IPS-20b (cell line): ENCODE results near the gene RNF213.
"Not testable (repeated sequence)": the region's sequence is repeated elsewhere in the genome, so short reads cannot be mapped to it uniquely, and the experiment has no call there.

Experiments
- H3K27ac ChIP-seq: one replicate; pipeline ENCODE4 v1.5.1; 2013; ENCODE audit warnings: low read length
- H3K27me3 ChIP-seq: 2 replicates; pipeline ENCODE4 v1.6.1; 2013; ENCODE audit warnings: mild to moderate bottlenecking, low read length, inconsistent platforms; ENCODE audit not compliant: insufficient read depth
- H3K36me3 ChIP-seq: 2 replicates; pipeline ENCODE4 v1.6.1; 2013; ENCODE audit warnings: low read depth, mild to moderate bottlenecking, inconsistent platforms, low read length, moderate library complexity; ENCODE audit not compliant: insufficient read depth
- H3K4me1 ChIP-seq: 2 replicates; pipeline ENCODE4 v1.6.1; 2013; ENCODE audit warnings: mild to moderate bottlenecking, control low read depth, inconsistent platforms, low read length, moderate library complexity; ENCODE audit not compliant: insufficient read depth
- H3K4me3 ChIP-seq: 2 replicates; pipeline ENCODE4 v1.5.1; 2013; ENCODE audit warnings: mild to moderate bottlenecking, low read length, inconsistent platforms
- H3K9ac ChIP-seq: 2 replicates; pipeline ENCODE4 v1.6.1; 2013; ENCODE audit warnings: low read depth, mild to moderate bottlenecking, inconsistent platforms, low read length, moderate library complexity
- H3K9me3 ChIP-seq: 2 replicates; pipeline ENCODE4 v1.6.1; 2013; ENCODE audit warnings: mild to moderate bottlenecking, low read depth, low read length, inconsistent platforms; ENCODE audit not compliant: insufficient read depth

The RNF213 gene

GRCh38 chr17:80318166-80318565 is 57.5 kb downstream of the RNF213 start:
- H3K27ac ChIP-seq: no peak overlapping the region
- H3K4me3 ChIP-seq: no peak overlapping the region
- H3K4me1 ChIP-seq: no peaks in the 10 kb centered on the region
- H3K36me3 ChIP-seq: peaks cover 35% of the 10 kb centered on the region
- H3K27me3 ChIP-seq: no peaks in the 10 kb centered on the region
- no peak overlapping the region for H3K9ac ChIP-seq
- H3K9me3 ChIP-seq: peaks cover 6% of the 10 kb centered on the region

- peaks cover 34% of the 10 kb centered on the region for H3K36me3 ChIP-seq
- no peak overlapping the region for H3K27ac ChIP-seq
Measured at GRCh38 chr17:80319262-80319998, 58.8 kb downstream of the RNF213 start.

DNA sequence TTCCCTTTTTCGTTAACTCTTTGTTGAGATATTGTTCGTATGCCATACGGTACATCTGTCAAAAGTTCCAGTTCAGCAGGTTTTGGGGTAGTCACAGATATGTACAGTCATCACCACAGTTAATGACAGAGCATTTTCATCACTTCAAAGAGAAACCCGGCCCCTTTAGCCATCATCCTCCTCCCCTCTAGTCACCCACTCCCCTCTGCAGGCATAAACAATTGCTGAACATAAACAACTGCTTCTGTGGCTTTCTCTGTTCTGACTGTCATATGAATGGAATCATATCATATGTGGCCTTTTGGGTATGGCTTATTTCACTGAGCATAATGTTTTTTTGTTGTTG is 59.3 kb downstream of the RNF213 start:
- H3K4me3 ChIP-seq: no peak overlapping the region
- no peak overlapping the region for H3K9ac ChIP-seq
- peaks cover 8% of the 10 kb centered on the region for H3K9me3 ChIP-seq
- H3K4me1 ChIP-seq: no peaks in the 10 kb centered on the region
- no peaks in the 10 kb centered on the region for H3K27me3 ChIP-seq
- peaks cover 35% of the 10 kb centered on the region for H3K36me3 ChIP-seq
- no peak overlapping the region for H3K27ac ChIP-seq

More at GRCh38 chr17:80319262-80319998, 58.8 kb downstream of the RNF213 start:
- Histone ChIP-seq H3K4me1 (no peaks in the 10 kb centered on the region), H3K27me3 (no peaks in the 10 kb centered on the region), H3K9ac (no peak overlapping the region), H3K4me3 (no peak overlapping the region), H3K9me3 (peaks cover 8% of the 10 kb centered on the region)

- Histone ChIP-seq H3K36me3 (peaks cover 41% of the 10 kb centered on the region), H3K27me3 (no peaks in the 10 kb centered on the region), H3K9ac (no peak overlapping the region), H3K9me3 (peaks cover 8% of the 10 kb centered on the region), H3K4me3 (no peak overlapping the region), H3K27ac (no peak overlapping the region), H3K4me1 (no peaks in the 10 kb centered on the region)
Measured at GRCh38 chr17:80320496-80320895, 59.8 kb downstream of the RNF213 start.

DNA sequence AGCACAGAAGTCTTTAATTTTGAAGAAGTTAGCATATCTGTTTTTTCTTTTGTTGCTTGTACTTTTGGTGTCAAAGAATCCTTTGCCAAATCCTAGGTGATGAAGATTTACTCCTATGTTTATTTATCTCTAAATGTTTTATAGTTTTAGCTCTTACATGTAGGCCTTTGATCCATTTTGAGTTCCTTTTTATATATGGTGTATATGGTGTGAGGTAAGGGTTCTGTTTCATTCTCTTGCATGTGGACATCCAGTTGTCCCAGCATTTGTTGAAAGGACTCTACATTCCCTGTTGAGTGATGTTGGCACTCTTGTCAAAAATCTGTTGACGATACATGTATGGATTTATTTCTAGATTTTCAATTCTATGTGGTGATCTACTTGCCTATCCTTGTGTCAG is 62.2 kb downstream of the RNF213 start:
- peaks cover 48% of the 10 kb centered on the region for H3K36me3 ChIP-seq
- no peak overlapping the region for H3K9ac ChIP-seq
- H3K9me3 ChIP-seq: peaks cover 8% of the 10 kb centered on the region

GRCh38 chr17:80323982-80324381 is 63.3 kb downstream of the RNF213 start:
- Histone ChIP-seq H3K9me3 (peaks cover 8% of the 10 kb centered on the region), H3K4me3 (no peak overlapping the region), H3K27ac (no peak overlapping the region), H3K4me1 (no peaks in the 10 kb centered on the region), H3K9ac (no peak overlapping the region), H3K36me3 (peaks cover 54% of the 10 kb centered on the region), H3K27me3 (no peaks in the 10 kb centered on the region)

More for the DNA sequence above, 62.2 kb downstream of the RNF213 start:
- no peak overlapping the region for H3K4me3 ChIP-seq
- no peak overlapping the region for H3K27ac ChIP-seq
- no peaks in the 10 kb centered on the region for H3K4me1 ChIP-seq
- H3K27me3 ChIP-seq: no peaks in the 10 kb centered on the region

- no peak overlapping the region for H3K9ac ChIP-seq
Measured at GRCh38 chr17:80327518-80327917, 66.9 kb downstream of the RNF213 start.

GRCh38 chr17:80328634-80329380 is 68.2 kb downstream of the RNF213 start:
- H3K9ac ChIP-seq: no peak overlapping the region
- no peaks in the 10 kb centered on the region for H3K4me1 ChIP-seq
- H3K27me3 ChIP-seq: no peaks in the 10 kb centered on the region
- no peaks in the 10 kb centered on the region for H3K9me3 ChIP-seq
- peaks cover 43% of the 10 kb centered on the region for H3K36me3 ChIP-seq
- H3K27ac ChIP-seq: no peak overlapping the region
- no peak overlapping the region for H3K4me3 ChIP-seq

More at GRCh38 chr17:80327518-80327917, 66.9 kb downstream of the RNF213 start:
- Histone ChIP-seq H3K27ac (no peak overlapping the region), H3K4me1 (no peaks in the 10 kb centered on the region), H3K27me3 (no peaks in the 10 kb centered on the region), H3K9me3 (peaks cover 8% of the 10 kb centered on the region), H3K36me3 (peaks cover 46% of the 10 kb centered on the region), H3K4me3 (no peak overlapping the region)

DNA sequence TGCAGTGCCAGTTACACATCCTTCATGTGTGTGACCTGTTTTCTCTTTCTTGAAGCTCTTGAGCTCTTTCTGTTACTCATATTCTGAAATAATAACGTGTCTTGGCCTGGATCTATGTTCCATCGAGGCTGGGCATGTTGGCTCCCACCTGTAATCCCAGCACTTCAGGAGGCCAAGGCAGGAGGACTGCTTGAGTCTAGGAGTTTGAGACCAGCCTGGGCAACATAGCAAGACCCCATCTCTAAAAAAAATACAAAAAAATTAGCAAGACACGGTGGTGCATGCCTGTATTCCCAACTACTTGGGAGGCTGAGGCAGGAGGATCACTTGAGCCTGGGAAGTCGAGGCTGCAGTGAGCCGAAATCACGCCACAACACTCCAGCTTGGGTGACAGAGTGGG is 68.8 kb downstream of the RNF213 start:
- H3K9me3 ChIP-seq, H3K4me3 ChIP-seq, H3K4me1 ChIP-seq, H3K9ac ChIP-seq, H3K27ac ChIP-seq, H3K27me3 ChIP-seq: not testable (repeated sequence)
- peaks cover 48% of the 10 kb centered on the region for H3K36me3 ChIP-seq

- H3K27ac ChIP-seq: no peak overlapping the region
- no peak overlapping the region for H3K9ac ChIP-seq
- peaks cover 46% of the 10 kb centered on the region for H3K36me3 ChIP-seq
- no peaks in the 10 kb centered on the region for H3K27me3 ChIP-seq
- no peaks in the 10 kb centered on the region for H3K4me1 ChIP-seq
- no peaks in the 10 kb centered on the region for H3K9me3 ChIP-seq
- H3K4me3 ChIP-seq: no peak overlapping the region
Measured at GRCh38 chr17:80330276-80330675, 69.6 kb downstream of the RNF213 start.

DNA sequence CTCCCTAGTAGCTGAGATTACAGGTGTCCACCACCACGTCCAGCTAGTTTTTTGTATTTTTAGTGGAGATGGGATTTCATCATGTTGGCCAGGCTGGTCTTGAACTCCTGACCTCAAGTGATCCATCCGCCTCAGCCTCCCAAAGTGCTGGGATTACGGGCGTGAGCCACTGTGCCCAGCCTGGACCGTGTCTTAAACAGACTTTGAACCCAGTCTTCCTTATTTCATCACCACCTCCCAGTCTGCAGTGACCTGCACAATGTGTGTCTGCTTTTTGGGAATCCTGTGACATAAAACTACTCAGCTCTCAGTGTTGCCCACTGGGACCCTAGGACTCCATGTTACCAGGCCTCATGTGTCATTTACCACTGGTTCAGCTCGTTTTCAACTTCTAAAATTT is 70.3 kb downstream of the RNF213 start:
- H3K36me3 ChIP-seq: peaks cover 47% of the 10 kb centered on the region
- H3K9me3 ChIP-seq, H3K27me3 ChIP-seq, H3K27ac ChIP-seq, H3K4me3 ChIP-seq, H3K9ac ChIP-seq, H3K4me1 ChIP-seq: not testable (repeated sequence)

DNA sequence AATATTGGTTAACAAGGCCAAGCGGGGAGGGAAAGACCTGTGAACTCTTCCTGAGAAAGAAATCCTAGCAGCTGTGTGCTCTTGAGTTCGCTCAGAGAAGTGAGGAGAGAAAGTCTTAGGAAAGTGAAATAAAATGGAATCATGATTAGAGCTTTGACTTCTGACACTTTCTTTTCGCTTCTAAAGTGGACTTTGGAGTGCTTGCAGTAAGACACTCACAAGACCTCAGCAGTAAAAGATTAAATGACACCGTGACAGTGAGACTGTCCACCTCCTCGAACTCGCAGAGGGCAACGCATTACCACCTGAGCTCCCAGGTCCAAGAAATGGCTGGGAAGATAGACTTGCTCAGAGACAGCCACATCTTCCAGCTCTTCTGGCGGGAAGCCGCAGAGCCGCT is 71.2 kb downstream of the RNF213 start:
- no peak overlapping the region for H3K4me3 ChIP-seq
- H3K36me3 ChIP-seq: peaks cover 55% of the 10 kb centered on the region
- no peaks in the 10 kb centered on the region for H3K27me3 ChIP-seq
- H3K9me3 ChIP-seq: no peaks in the 10 kb centered on the region
- no peaks in the 10 kb centered on the region for H3K4me1 ChIP-seq
- H3K9ac ChIP-seq: no peak overlapping the region
- no peak overlapping the region for H3K27ac ChIP-seq
